NCI-H524 treated with DMSO at 0.1 percent for 48 hours (cell line): ENCODE data around the gene SLC26A9.
"Not testable (repeated sequence)": the region's sequence is repeated elsewhere in the genome, so short reads cannot be mapped to it uniquely, and the experiment has no call there.

Source experiments
- DNase-seq: peaks from one replicate; lab custom pipeline; 2025; lab: John Stamatoyannopoulos, UW

Gene SLC26A9

GRCh38 chr1:205926213-205926612 lies 17.0 kb downstream of the SLC26A9 start:
- DNase-seq = no peak

DNA sequence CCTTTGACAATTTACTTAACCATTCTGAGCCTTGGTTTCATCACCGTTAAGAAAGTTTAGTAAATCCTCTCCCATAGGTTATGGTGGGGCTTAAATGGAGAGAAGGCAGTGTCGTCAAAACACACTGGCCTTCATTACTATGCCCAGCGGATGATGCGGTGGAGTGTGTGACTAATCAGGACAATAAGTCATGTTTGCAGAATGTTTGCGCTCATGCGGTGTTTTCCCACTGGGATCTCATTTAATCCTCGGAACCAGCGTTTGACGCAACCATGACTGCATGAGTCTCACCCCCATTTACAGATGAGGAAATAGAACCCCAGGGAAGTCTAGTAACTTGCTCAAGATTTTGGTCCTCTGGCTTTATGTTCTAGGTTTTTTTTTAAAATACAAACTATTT lies 17.5 kb downstream of the SLC26A9 start:
- DNase-seq = no peak

- DNase-seq = no peak
Observed at GRCh38 chr1:205924460-205924790, 18.8 kb downstream of the SLC26A9 start.

GRCh38 chr1:205923651-205924459 lies 19.4 kb downstream of the SLC26A9 start:
- DNase-seq = no peak

DNA sequence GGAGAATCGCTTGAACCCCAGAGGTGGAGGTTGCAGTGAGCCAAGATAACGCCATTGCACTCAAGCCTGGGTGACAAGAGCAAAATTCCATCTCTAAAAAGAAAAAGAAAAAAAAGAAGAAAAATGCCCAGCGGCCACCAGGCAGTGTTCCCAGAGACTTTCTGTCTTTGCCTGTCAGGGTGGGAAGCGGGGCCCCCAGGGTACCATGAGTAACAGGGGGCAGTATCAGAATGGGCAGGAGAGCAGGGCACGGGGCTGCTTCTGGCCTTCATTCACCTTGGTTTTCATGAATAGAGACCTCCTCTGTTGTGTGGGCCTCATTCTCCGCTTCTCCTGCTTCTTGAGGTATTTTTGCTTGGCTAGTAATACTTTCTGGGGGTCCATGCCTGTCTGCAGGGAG lies 20.4 kb downstream of the SLC26A9 start:
- DNase-seq = no peak

DNA sequence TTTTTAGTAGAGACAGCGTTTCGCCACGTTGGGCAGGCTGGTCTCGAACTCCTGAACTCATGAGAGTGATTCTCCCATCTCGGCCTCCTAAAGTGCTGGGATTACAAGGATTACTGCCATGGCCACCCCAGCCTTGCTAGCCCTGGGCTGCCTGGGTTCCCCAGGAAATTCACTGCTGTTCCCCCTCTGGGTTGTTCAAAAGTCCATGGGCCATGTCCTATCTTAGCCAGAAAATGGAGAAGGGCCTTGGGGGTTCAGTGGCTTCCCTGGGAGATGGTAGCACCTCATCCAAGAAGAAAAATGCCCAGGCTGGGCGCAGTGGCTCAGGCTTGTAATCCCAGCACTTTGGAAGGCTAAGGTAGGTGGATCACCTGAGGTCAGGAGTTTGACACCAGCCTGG lies 20.9 kb downstream of the SLC26A9 start:
- no peak for DNase-seq

- DNase-seq = no peak
Observed at GRCh38 chr1:205921570-205921909, 21.7 kb downstream of the SLC26A9 start.

GRCh38 chr1:205920861-205921569 lies 22.2 kb downstream of the SLC26A9 start:
- DNase-seq = no peak

DNA sequence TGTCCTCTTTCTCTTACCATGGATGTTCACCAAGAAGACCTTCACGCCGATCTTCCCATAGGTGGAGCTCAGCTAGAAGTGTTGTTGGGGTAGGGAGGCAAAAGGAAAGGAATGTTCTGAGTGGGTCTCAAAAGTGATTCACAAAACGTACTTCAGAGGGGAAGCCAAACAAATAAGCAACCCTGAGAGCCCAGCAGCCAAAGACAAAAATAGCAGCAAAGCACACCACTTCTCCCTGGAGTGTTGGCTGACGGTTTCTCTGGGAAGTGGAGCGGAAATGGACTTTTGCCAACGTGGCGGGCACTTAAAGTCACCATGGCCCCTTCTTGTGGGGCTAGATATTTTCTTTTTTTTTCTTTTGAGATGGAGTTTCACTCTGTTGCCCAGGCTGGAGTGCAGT lies 23.1 kb downstream of the SLC26A9 start:
- DNase-seq = no peak

GRCh38 chr1:205918955-205919746 lies 24.1 kb downstream of the SLC26A9 start:
- no peak for DNase-seq

GRCh38 chr1:205917466-205918238 lies 25.6 kb downstream of the SLC26A9 start:
- DNase-seq = no peak

- no peak for DNase-seq
Observed at GRCh38 chr1:205916541-205916940, 26.7 kb downstream of the SLC26A9 start.

GRCh38 chr1:205915354-205915990 lies 27.8 kb downstream of the SLC26A9 start:
- DNase-seq = no peak

- DNase-seq = no peak
Observed at GRCh38 chr1:205914730-205915129, 28.5 kb downstream of the SLC26A9 start.

GRCh38 chr1:205914155-205914507 lies 29.1 kb downstream of the SLC26A9 start:
- no peak for DNase-seq

DNA sequence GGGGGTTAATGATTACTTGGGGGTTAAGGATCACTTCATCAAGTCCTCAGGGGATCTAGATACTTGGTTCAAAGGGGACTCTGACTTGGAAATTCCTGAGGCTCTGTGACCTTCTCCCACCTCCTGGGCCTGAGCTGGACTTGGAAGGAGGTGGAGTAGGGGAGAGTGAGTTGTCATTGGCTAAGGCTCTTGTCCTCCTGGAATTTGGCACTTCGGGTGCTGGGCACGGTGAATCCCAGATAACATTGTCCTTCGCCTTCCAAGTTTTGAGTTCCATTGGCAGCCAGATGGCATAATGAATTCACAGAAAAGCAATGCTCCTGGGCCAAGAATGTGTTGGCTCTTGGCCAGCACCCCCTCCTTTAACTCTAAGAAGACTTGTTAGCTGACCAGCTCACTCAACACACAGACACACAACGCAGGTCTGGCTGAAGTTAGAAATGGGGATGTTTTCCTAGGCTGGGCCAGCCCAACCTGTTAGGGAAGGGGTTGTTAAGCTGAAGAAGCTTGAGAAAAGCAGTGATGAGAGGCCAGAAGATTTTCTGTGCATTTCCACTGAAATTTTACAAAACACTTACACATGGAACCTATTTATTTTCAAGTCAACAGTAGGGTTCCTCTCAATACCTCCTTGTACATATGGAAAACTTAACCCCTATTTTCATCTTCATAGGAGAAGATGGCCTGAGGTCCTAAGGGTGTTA lies 29.7 kb downstream of the SLC26A9 start:
- DNase-seq = no peak

- no peak for DNase-seq
Observed at GRCh38 chr1:205907794-205908193, 35.5 kb downstream of the SLC26A9 start.

DNA sequence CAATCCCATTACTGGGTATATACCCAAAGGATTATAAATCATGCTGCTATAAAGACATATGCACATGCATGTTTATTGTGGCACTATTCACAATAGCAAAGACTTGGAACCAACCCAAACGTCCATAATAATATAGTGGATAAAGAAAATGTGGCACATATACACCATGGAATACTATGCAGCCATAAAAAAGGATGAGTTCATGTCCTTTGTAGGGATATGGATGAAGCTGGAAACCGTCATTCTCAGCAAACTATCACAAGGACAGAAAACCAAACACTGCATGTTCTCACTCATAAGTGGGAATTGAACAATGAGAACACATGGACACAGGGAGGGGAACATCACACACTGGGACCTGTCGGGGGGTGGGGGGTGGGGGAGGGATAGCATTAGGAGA lies 38.2 kb downstream of the SLC26A9 start:
- not testable (repeated sequence) for DNase-seq

DNA sequence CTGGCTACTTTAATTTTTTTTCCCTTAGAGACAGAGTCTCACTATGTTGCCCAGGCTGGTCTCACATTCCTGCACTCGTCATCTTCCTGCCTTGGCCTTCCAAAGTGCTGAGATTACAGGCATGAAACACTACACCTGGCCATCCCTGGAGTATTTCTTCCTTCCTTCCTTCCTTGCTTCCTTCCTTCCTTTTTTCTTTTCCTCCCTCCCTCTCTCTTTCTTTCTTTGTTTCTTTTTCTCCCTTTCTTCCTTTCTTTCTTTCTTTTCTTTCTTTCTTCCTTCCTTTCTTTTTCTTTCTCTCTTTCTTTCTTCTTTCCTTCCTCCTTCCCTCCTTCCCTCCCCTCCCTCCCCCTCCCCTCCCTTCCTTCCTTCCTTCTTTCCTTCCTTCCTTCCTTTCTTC lies 46.9 kb downstream of the SLC26A9 start:
- DNase-seq = no peak

- DNase-seq = not testable (repeated sequence)
Observed at GRCh38 chr1:205894119-205894518, 49.1 kb downstream of the SLC26A9 start.

DNA sequence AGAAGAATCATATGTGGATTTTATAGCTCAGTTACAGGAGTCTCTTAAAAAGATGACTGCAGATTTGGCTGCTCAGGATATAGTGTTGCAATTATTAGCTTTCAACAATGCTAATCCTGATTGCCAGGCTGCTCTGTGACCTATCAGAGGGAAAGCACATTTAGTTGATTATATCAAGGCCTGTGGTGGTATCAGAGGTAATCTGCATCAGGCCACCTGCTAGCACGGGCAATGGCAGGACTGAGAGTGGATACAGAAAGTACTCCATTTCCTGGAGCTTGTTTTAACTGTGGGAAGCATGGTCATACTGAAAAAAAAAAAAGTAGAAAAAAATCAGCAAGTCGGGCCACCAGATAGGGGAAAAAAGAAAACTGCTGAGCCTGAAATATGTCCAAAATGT lies 51.1 kb downstream of the SLC26A9 start:
- peak; percentile 25 for DNase-seq
